ENCODE measurements around the gene ITPKC. TPM values are rescaled to one million over a fixed set of nuclear protein-coding genes. Genes with fewer than 3 reads are reported as not detected.

Gene ITPKC
- total and polyA plus RNA-seq, 2 experiments from 2014 or later = 5.3 to 12.6 TPM

DNA sequence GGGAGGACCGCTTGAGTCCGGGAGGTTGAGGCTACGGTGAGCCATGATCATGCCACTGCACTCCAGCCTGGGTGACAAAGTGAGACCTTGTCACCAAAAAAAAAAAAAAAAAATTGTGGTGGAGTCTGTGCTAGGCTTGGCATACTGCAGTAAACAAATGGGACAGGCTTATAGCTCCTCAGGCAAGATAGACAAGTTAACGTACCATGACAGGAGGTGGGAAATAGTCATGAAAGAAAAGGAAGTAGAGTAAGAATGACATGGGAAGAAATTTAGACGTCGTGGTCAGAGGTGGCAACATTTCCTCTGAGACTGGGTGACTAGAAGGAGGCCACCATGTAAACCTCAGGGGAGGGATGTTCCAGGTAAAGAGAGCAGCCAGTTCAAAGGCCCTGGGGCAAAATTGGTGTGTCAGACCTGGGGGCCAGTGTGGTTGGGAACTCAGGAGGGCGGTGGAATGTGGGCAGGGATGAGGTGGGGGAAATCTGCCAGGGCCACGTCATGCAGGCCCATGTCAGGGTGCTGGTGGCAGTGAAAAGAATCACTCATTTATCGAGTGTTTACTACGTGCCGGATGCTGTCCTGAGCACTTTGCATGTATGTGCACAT is 39.7 kb downstream of the ITPKC start:
- Histone ChIP-seq H3K4me1 (ENCODE audit: insufficient read depth) (peaks cover 17% of the 10 kb centered on the region; the same call in 1 of the 2 replicates), H3K27me3 (ENCODE audit: insufficient read depth) (no peaks in the 10 kb centered on the region), H3F3A (replicated peaks; ENCODE audit: low read depth) (peaks cover 36% of the 10 kb centered on the region), H3K27ac (ENCODE audit: low read depth) (no peak overlapping the region), H4K20me1 (replicated peaks; ENCODE audit: insufficient read depth) (peaks cover 71% of the 10 kb centered on the region), H3K4me2 (no peak overlapping the region), H3K36me3 (ENCODE audit: insufficient read depth) (peaks cover 57% of the 10 kb centered on the region), H3K9me2 (ENCODE audit: insufficient read depth) (no peaks in the 10 kb centered on the region), H2AFZ (no peak overlapping the region), H3K4me3 (no peak overlapping the region), H3K79me2 (replicated peaks; ENCODE audit: insufficient read depth) (peaks cover 83% of the 10 kb centered on the region)
- Mint-ChIP-seq H3K27me3 (ENCODE audit: insufficient read depth, low read depth, poor library complexity) (peaks cover 8% of the 10 kb centered on the region), H3K4me3 (no peak overlapping the region), H3K36me3 (ENCODE audit: low read depth) (peaks cover 93% of the 10 kb centered on the region), H3K4me1 (peaks cover 18% of the 10 kb centered on the region), H3K27ac (peak overlapping the region; percentile 9; the same call in 1 of the 2 replicates), H3K9me3 (no peaks in the 10 kb centered on the region; the same call in 2 of the 3 replicates)
- TF ChIP-seq JUNB (IDR thresholded peaks at IDR 0.05; ENCODE audit: unreplicated experiment) (no peak), CREB1 (CRISPR knock-in tag; IDR thresholded peaks at IDR 0.05; ENCODE audit: low read depth) (no peak), POLR2AphosphoS5 (IDR thresholded peaks at IDR 0.05; ENCODE audit: low read depth) (no peak), ZNF462 (CRISPR knock-in tag; IDR thresholded peaks at IDR 0.05) (no peak), STAT1 (IDR thresholded peaks at IDR 0.05; ENCODE audit: unreplicated experiment) (no peak), EZH2phosphoT487 (IDR thresholded peaks at IDR 0.05; ENCODE audit: unreplicated experiment) (no peak), REST (IDR thresholded peaks at IDR 0.05; ENCODE audit: unreplicated experiment) (no peak), ZNF331 (CRISPR knock-in tag; IDR thresholded peaks at IDR 0.05; ENCODE audit: low read depth) (no peak), NANOG (IDR thresholded peaks at IDR 0.05; ENCODE audit: borderline replicate concordance) (no peak), CTCF (conservative IDR thresholded peaks at IDR 0.05; ENCODE audit: low read depth in 2 of 2) (no peak), EZH2 (IDR thresholded peaks at IDR 0.05; ENCODE audit: low read depth, unreplicated experiment) (no peak), ZNF114 (CRISPR knock-in tag; IDR thresholded peaks at IDR 0.05) (no peak)
- TF ChIP-seq, protein P1, sequence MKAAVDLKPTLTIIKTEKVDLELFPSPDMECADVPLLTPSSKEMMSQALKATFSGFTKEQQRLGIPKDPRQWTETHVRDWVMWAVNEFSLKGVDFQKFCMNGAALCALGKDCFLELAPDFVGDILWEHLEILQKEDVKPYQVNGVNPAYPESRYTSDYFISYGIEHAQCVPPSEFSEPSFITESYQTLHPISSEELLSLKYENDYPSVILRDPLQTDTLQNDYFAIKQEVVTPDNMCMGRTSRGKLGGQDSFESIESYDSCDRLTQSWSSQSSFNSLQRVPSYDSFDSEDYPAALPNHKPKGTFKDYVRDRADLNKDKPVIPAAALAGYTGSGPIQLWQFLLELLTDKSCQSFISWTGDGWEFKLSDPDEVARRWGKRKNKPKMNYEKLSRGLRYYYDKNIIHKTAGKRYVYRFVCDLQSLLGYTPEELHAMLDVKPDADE (IDR thresholded peaks at IDR 0.05) = no peak
- DNase-seq (ENCODE audit: low spot score) (no peak), ATAC-seq (no peak)

All from GM23338 (cell line).